WTC11 (cell line): Measurements from ENCODE around the gene NRG2. TPM values are rescaled to one million over a fixed set of nuclear protein-coding genes. Genes with fewer than 3 reads are reported as not detected.

Experiments
- ATAC-seq: fragments of 200-7000 bp; cut with Tn5 transposase; 2 replicates; pipeline ENCODE4 v1.10.0; 2021; ENCODE audit warnings: mild to moderate bottlenecking, moderate library complexity
- CTCF ChIA-PET: fragments of 300-600 bp; sonication (Branson Sonifier 250); formaldehyde crosslinking; loops from one replicate; lab custom pipeline; 2021; ENCODE audit warnings: antibody characterized with exemption; lab: Charles Lee
- POLR2A ChIA-PET: fragments of 350-600 bp; sonication (Branson Sonifier 250); formaldehyde crosslinking; loops from one replicate; lab custom pipeline; 2021; ENCODE audit warnings: antibody characterized with exemption; lab: Charles Lee
- DNase-seq: peaks from one replicate; pipeline ENCODE4 v3.0.0; 2021; ENCODE audit warnings: low spot score
- H3K27ac Mint-ChIP-seq: 2 replicates; pipeline ENCODE4 v1.8.0; 2021; ENCODE audit warnings: mixed read lengths
- H3K27me3 Mint-ChIP-seq: 2 replicates; pipeline ENCODE4 v1.8.0; 2021; ENCODE audit warnings: low read depth, mild to moderate bottlenecking, moderate library complexity, mixed read lengths
- H3K36me3 Mint-ChIP-seq: 2 replicates; pipeline ENCODE4 v1.8.0; 2021; ENCODE audit warnings: mixed read lengths
- H3K4me1 Mint-ChIP-seq: 2 replicates; pipeline ENCODE4 v1.8.0; 2022; ENCODE audit warnings: mixed read lengths
- H3K4me3 Mint-ChIP-seq: 2 replicates; pipeline ENCODE4 v1.8.0; 2021; ENCODE audit warnings: mild to moderate bottlenecking, moderate library complexity, mixed read lengths
- H3K9me3 Mint-ChIP-seq: 2 replicates; pipeline ENCODE4 v1.8.0; 2021; ENCODE audit warnings: mixed read lengths
- GTF2I ChIP-seq: fragments of 250-450 bp; sonication (Bioruptor Pico); conservative IDR thresholded peaks from 2 replicates; pipeline ENCODE4 v1.4.0; 2021; ENCODE audit warnings: mild to moderate bottlenecking
- HMGA2 ChIP-seq: fragments of 250-450 bp; sonication (Bioruptor Pico); IDR thresholded peaks from 2 replicates; pipeline ENCODE4 v1.4.0; 2021; ENCODE audit warnings: mild to moderate bottlenecking, moderate library complexity
- KAT7 ChIP-seq: sonication (generic); formaldehyde crosslinking; IDR thresholded peaks from 2 replicates; pipeline ENCODE4 v1.8.1; 2023; ENCODE audit warnings: missing genetic modification reagents, mild to moderate bottlenecking, borderline replicate concordance
- OVOL2 ChIP-seq: fragments of 250-450 bp; sonication (Bioruptor Pico); IDR thresholded peaks from 2 replicates; pipeline ENCODE4 v1.9.0; 2021; ENCODE audit warnings: mild to moderate bottlenecking, borderline replicate concordance
- TEAD1 ChIP-seq: sonication (generic); formaldehyde crosslinking; IDR thresholded peaks from 2 replicates; pipeline ENCODE4 v1.8.0; 2022; ENCODE audit warnings: mild to moderate bottlenecking, missing genetic modification reagents
- TP53 ChIP-seq: sonication (generic); formaldehyde crosslinking; IDR thresholded peaks from 2 replicates; pipeline ENCODE4 v1.8.1; 2023; ENCODE audit warnings: mild to moderate bottlenecking, missing genetic modification reagents
- ZNF416 ChIP-seq: fragments of 250-450 bp; sonication (Bioruptor Pico); IDR thresholded peaks from 2 replicates; pipeline ENCODE4 v1.9.0; 2021; ENCODE audit warnings: mild to moderate bottlenecking, inconsistent platforms
- total RNA-seq: library from RNA; stranded (reverse); gene quantifications from 3 replicates; pipeline ENCODE4 v1.2.3, GENCODE V29; 2021
- TF ChIP-seq, protein P1 (sequence below): fragments of 250-450 bp; sonication (Bioruptor Pico); IDR thresholded peaks from 2 replicates; pipeline ENCODE4 v1.8.0; 2021; ENCODE audit warnings: mild to moderate bottlenecking
- TF ChIP-seq, protein P2 (sequence below): sonication (generic); formaldehyde crosslinking; IDR thresholded peaks from 2 replicates; pipeline ENCODE4 v1.8.1; 2023; ENCODE audit warnings: mild to moderate bottlenecking, missing genetic modification reagents
- TF ChIP-seq, protein P3 (sequence below): sonication (generic); formaldehyde crosslinking; IDR thresholded peaks from 2 replicates; pipeline ENCODE4 v1.8.1; 2023; ENCODE audit warnings: mild to moderate bottlenecking, missing genetic modification reagents, moderate library complexity
- TF ChIP-seq, protein P4 (sequence below): sonication (generic); formaldehyde crosslinking; IDR thresholded peaks from 2 replicates; pipeline ENCODE4 v1.8.1; 2023; ENCODE audit warnings: mild to moderate bottlenecking, missing genetic modification reagents, borderline replicate concordance
- TF ChIP-seq, protein P5 (sequence below): sonication (generic); formaldehyde crosslinking; IDR thresholded peaks from 2 replicates; pipeline ENCODE4 v1.8.1; 2022; ENCODE audit warnings: low read depth, mild to moderate bottlenecking, moderate library complexity, missing genetic modification reagents, borderline replicate concordance
- TF ChIP-seq, protein P6 (sequence below): sonication (generic); formaldehyde crosslinking; IDR thresholded peaks from 2 replicates; pipeline ENCODE4 v1.8.1; 2023; ENCODE audit warnings: mild to moderate bottlenecking, missing genetic modification reagents, moderate library complexity
- TF ChIP-seq, protein P7 (sequence below): sonication (generic); formaldehyde crosslinking; IDR thresholded peaks from 2 replicates; pipeline ENCODE4 v1.8.1; 2022; ENCODE audit warnings: missing genetic modification reagents, borderline replicate concordance
- TF ChIP-seq, protein P8 (sequence below): sonication (generic); formaldehyde crosslinking; IDR thresholded peaks from 2 replicates; pipeline ENCODE4 v1.8.1; 2023; ENCODE audit warnings: mild to moderate bottlenecking, moderate library complexity, missing genetic modification reagents
- TF ChIP-seq, protein P9 (sequence below): sonication (generic); formaldehyde crosslinking; IDR thresholded peaks from 2 replicates; pipeline ENCODE4 v1.8.0; 2023; ENCODE audit warnings: mild to moderate bottlenecking, missing genetic modification reagents
- TF ChIP-seq, protein P10 (sequence below): sonication (generic); formaldehyde crosslinking; IDR thresholded peaks from 2 replicates; pipeline ENCODE4 v1.8.1; 2022; ENCODE audit warnings: low read depth, missing genetic modification reagents, borderline replicate concordance

The NRG2 gene
- total RNA-seq, 1 experiment from 2014 or later, result 0.44 TPM

DNA sequence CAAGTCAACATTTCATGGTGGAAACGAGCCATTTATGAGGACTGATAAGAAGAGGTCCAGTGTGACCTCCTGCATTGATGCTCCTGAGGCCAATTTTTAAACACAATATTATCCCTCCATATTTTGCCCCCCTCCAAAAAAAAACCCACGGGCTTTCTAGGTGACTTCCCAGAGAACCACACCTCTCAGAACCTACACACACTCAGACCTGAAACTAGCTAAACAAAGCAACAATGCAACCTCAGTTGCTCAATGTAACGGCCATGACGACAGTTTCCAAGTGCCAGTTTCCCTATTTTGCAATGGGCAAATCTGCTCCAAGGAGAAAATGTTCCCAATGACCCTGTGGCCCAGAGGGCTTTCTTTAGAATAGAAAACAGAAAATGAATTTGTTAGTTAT lies 3.5 kb downstream of the NRG2 start (continued):
- TF ChIP-seq, protein P1, sequence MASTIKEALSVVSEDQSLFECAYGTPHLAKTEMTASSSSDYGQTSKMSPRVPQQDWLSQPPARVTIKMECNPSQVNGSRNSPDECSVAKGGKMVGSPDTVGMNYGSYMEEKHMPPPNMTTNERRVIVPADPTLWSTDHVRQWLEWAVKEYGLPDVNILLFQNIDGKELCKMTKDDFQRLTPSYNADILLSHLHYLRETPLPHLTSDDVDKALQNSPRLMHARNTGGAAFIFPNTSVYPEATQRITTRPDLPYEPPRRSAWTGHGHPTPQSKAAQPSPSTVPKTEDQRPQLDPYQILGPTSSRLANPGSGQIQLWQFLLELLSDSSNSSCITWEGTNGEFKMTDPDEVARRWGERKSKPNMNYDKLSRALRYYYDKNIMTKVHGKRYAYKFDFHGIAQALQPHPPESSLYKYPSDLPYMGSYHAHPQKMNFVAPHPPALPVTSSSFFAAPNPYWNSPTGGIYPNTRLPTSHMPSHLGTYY (CRISPR knock-in tag), result no peak
- TF ChIP-seq ZNF416, result no peak

DNA sequence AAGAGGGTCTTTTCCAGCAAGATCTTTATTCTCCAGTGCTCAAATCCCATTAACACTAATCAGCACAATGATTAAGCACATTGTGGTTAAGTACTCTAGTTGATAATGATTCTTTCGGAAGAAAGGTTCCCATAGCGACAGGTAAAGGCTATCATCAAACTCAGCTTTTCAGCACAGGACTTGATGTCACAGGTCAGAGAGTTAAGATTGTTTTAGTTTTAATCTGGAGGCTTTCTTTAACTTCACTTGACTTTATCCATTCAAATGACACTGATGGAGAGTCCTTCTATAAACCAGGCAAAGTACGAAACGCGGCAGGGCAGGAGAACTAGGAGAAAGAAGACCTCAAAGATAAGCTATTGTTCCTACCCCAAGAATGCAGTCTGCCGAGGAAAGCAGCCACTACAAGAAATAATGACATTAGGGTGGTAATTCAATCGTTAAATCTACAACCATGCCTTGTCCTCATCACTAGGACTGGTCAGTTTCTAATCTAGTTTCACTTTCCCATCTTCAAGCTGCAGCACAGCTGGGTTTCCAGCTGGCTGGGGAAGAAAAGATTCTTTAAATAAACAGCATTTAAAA lies 4.6 kb downstream of the NRG2 start:
- no peaks in the 10 kb centered on the region for H3K9me3 Mint-ChIP-seq
- H3K4me3 Mint-ChIP-seq, result no peak overlapping the region
- no peak for ATAC-seq
- CTCF ChIA-PET, result interaction anchor here (0.6 to 1.5 kb wide), 4 partner anchors 27 to 263 kb away, joined by 3 to 4 read pairs (median 4); no protein-coding TSS in a partner anchor
- H3K27ac Mint-ChIP-seq, result no peak overlapping the region
- POLR2A ChIA-PET, result no interaction called here
- no peak for DNase-seq
- H3K27me3 Mint-ChIP-seq, result peaks cover 96% of the 10 kb centered on the region
- H3K36me3 Mint-ChIP-seq, result no peaks in the 10 kb centered on the region
- peaks cover 16% of the 10 kb centered on the region for H3K4me1 Mint-ChIP-seq
- TF ChIP-seq, protein P2, sequence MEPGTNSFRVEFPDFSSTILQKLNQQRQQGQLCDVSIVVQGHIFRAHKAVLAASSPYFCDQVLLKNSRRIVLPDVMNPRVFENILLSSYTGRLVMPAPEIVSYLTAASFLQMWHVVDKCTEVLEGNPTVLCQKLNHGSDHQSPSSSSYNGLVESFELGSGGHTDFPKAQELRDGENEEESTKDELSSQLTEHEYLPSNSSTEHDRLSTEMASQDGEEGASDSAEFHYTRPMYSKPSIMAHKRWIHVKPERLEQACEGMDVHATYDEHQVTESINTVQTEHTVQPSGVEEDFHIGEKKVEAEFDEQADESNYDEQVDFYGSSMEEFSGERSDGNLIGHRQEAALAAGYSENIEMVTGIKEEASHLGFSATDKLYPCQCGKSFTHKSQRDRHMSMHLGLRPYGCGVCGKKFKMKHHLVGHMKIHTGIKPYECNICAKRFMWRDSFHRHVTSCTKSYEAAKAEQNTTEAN (CRISPR knock-in tag), result no peak
- TF ChIP-seq, protein P3, sequence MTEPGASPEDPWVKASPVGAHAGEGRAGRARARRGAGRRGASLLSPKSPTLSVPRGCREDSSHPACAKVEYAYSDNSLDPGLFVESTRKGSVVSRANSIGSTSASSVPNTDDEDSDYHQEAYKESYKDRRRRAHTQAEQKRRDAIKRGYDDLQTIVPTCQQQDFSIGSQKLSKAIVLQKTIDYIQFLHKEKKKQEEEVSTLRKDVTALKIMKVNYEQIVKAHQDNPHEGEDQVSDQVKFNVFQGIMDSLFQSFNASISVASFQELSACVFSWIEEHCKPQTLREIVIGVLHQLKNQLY (CRISPR knock-in tag), result no peak
- TF ChIP-seq, protein P4, sequence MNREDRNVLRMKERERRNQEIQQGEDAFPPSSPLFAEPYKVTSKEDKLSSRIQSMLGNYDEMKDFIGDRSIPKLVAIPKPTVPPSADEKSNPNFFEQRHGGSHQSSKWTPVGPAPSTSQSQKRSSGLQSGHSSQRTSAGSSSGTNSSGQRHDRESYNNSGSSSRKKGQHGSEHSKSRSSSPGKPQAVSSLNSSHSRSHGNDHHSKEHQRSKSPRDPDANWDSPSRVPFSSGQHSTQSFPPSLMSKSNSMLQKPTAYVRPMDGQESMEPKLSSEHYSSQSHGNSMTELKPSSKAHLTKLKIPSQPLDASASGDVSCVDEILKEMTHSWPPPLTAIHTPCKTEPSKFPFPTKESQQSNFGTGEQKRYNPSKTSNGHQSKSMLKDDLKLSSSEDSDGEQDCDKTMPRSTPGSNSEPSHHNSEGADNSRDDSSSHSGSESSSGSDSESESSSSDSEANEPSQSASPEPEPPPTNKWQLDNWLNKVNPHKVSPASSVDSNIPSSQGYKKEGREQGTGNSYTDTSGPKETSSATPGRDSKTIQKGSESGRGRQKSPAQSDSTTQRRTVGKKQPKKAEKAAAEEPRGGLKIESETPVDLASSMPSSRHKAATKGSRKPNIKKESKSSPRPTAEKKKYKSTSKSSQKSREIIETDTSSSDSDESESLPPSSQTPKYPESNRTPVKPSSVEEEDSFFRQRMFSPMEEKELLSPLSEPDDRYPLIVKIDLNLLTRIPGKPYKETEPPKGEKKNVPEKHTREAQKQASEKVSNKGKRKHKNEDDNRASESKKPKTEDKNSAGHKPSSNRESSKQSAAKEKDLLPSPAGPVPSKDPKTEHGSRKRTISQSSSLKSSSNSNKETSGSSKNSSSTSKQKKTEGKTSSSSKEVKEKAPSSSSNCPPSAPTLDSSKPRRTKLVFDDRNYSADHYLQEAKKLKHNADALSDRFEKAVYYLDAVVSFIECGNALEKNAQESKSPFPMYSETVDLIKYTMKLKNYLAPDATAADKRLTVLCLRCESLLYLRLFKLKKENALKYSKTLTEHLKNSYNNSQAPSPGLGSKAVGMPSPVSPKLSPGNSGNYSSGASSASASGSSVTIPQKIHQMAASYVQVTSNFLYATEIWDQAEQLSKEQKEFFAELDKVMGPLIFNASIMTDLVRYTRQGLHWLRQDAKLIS (CRISPR knock-in tag), result no peak
- TF ChIP-seq HMGA2 (CRISPR knock-in tag), result no peak
- no peak for TF ChIP-seq TP53 (CRISPR knock-in tag)
- TF ChIP-seq OVOL2 (CRISPR knock-in tag), result no peak
- TF ChIP-seq, protein P5, sequence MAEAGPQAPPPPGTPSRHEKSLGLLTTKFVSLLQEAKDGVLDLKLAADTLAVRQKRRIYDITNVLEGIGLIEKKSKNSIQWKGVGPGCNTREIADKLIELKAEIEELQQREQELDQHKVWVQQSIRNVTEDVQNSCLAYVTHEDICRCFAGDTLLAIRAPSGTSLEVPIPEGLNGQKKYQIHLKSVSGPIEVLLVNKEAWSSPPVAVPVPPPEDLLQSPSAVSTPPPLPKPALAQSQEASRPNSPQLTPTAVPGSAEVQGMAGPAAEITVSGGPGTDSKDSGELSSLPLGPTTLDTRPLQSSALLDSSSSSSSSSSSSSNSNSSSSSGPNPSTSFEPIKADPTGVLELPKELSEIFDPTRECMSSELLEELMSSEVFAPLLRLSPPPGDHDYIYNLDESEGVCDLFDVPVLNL, result no peak
- TF ChIP-seq, protein P6, sequence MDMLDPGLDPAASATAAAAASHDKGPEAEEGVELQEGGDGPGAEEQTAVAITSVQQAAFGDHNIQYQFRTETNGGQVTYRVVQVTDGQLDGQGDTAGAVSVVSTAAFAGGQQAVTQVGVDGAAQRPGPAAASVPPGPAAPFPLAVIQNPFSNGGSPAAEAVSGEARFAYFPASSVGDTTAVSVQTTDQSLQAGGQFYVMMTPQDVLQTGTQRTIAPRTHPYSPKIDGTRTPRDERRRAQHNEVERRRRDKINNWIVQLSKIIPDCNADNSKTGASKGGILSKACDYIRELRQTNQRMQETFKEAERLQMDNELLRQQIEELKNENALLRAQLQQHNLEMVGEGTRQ (CRISPR knock-in tag), result no peak
- no peak for TF ChIP-seq GTF2I (CRISPR knock-in tag)
- TF ChIP-seq KAT7 (CRISPR knock-in tag), result no peak
- TF ChIP-seq, protein P7, sequence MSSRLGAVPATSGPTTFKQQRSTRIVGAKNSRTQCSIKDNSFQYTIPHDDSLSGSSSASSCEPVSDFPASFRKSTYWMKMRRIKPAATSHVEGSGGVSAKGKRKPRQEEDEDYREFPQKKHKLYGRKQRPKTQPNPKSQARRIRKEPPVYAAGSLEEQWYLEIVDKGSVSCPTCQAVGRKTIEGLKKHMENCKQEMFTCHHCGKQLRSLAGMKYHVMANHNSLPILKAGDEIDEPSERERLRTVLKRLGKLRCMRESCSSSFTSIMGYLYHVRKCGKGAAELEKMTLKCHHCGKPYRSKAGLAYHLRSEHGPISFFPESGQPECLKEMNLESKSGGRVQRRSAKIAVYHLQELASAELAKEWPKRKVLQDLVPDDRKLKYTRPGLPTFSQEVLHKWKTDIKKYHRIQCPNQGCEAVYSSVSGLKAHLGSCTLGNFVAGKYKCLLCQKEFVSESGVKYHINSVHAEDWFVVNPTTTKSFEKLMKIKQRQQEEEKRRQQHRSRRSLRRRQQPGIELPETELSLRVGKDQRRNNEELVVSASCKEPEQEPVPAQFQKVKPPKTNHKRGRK (CRISPR knock-in tag), result no peak
- no peak for TF ChIP-seq ZNF416
- TF ChIP-seq TEAD1 (CRISPR knock-in tag), result no peak
- TF ChIP-seq, protein P8, sequence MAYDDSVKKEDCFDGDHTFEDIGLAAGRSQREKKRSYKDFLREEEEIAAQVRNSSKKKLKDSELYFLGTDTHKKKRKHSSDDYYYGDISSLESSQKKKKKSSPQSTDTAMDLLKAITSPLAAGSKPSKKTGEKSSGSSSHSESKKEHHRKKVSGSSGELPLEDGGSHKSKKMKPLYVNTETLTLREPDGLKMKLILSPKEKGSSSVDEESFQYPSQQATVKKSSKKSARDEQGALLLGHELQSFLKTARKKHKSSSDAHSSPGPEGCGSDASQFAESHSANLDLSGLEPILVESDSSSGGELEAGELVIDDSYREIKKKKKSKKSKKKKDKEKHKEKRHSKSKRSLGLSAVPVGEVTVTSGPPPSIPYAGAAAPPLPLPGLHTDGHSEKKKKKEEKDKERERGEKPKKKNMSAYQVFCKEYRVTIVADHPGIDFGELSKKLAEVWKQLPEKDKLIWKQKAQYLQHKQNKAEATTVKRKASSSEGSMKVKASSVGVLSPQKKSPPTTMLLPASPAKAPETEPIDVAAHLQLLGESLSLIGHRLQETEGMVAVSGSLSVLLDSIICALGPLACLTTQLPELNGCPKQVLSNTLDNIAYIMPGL (CRISPR knock-in tag), result no peak
- TF ChIP-seq, protein P9, sequence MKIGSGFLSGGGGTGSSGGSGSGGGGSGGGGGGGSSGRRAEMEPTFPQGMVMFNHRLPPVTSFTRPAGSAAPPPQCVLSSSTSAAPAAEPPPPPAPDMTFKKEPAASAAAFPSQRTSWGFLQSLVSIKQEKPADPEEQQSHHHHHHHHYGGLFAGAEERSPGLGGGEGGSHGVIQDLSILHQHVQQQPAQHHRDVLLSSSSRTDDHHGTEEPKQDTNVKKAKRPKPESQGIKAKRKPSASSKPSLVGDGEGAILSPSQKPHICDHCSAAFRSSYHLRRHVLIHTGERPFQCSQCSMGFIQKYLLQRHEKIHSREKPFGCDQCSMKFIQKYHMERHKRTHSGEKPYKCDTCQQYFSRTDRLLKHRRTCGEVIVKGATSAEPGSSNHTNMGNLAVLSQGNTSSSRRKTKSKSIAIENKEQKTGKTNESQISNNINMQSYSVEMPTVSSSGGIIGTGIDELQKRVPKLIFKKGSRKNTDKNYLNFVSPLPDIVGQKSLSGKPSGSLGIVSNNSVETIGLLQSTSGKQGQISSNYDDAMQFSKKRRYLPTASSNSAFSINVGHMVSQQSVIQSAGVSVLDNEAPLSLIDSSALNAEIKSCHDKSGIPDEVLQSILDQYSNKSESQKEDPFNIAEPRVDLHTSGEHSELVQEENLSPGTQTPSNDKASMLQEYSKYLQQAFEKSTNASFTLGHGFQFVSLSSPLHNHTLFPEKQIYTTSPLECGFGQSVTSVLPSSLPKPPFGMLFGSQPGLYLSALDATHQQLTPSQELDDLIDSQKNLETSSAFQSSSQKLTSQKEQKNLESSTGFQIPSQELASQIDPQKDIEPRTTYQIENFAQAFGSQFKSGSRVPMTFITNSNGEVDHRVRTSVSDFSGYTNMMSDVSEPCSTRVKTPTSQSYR (CRISPR knock-in tag), result no peak
- TF ChIP-seq, protein P10, sequence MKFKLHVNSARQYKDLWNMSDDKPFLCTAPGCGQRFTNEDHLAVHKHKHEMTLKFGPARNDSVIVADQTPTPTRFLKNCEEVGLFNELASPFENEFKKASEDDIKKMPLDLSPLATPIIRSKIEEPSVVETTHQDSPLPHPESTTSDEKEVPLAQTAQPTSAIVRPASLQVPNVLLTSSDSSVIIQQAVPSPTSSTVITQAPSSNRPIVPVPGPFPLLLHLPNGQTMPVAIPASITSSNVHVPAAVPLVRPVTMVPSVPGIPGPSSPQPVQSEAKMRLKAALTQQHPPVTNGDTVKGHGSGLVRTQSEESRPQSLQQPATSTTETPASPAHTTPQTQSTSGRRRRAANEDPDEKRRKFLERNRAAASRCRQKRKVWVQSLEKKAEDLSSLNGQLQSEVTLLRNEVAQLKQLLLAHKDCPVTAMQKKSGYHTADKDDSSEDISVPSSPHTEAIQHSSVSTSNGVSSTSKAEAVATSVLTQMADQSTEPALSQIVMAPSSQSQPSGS (CRISPR knock-in tag), result no peak
